Globus pallidus (tissue), 1 donor: Measurements from ENCODE around the gene ARL8B.

Source experiments
- DNase-seq: peaks from one replicate; pipeline ENCODE4 v3.0.0-alpha.2; 2015; ENCODE audit warnings: low spot score

The ARL8B gene

DNA sequence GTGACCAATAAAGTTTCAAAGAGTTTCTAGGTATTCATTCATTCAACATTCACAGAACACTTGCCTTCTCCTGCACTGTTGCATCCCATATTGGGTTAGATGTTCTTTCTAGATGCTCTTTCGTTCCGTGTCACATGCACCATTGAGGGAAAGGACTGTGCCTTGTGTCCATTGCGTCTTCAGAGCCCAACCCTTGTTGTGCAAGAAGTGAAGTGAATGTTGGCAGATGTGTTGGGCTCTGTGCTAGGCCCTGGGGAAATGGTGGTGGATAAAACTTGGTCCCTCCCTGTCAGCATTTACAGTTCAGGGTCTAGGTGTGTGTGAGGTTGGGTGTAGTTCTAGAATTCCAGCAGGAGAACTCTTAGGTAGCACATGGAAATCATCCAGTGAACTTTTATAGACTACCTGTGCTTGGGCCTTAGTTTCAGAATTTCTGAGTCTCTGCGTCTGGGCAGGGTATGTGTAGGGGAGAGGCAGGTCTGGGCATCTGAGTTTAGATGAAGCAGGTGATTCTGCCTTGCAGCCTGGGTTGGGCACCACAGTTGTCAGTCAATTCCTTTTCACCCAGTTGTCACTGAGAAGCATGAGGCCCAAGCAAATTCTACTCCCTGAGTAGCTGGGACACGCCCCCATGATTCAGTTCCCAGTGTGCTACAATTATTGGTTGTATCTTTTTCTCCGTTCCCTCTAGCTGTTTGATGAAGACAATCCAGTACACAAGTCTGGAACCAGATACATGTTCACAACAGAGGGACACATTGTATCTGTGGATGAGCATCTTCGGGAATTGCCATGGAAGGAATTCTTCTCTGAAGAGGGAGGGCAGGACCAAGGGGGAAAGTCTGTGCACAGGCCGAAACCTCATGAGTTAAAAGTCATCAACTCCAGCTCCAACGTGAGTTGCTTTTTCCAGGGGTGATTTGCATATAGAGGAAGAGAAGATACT, 90.8 kb downstream of the ARL8B start:
- DNase-seq: no peak

GRCh38 chr3:5213574-5213966, 91.5 kb downstream of the ARL8B start:
- no peak for DNase-seq

GRCh38 chr3:5214352-5214751, 92.3 kb downstream of the ARL8B start:
- DNase-seq: no peak

DNA sequence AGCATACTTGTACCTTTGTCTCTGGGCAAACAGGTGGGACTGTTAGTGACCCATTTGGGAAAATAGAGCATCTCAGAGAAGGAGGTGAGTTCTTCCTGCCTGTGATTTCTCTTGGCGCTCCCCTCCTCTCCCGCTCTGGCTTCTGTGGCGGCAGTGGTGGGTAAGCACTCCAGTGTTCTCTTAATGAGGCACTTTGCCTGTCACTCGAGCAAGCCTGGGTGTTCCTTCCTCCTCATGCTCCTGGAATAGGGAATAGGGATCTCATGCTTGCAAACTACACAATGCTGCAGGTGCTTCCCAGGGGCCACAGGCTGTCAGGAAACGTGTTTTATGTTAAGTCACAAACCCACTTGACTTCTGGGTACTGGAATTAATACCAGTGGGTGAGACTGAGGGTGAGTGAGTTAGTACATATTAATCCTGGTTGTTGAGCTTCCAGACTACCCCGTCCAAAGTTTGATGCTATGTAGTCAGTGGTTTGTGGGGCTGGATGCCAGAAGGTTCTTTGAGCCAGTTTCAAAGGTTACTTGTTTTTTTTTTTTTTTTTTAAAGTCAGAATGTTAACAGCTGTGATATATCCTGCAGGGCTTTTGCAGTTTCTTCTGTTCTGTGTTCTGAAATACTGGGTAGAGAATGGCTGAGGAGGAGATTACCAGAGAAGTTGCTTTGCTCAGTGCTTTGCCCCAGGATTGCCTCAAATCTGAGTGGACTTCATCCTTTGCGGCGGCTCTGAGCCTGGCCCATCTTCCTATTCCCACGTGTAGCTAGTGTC, 95.9 kb downstream of the ARL8B start:
- no peak for DNase-seq

GRCh38 chr3:5218815-5219214, 96.7 kb downstream of the ARL8B start:
- DNase-seq: no peak

- no peak for DNase-seq
These were observed 97.1 kb downstream of the ARL8B start for GRCh38 chr3:5219216-5219615.

DNA sequence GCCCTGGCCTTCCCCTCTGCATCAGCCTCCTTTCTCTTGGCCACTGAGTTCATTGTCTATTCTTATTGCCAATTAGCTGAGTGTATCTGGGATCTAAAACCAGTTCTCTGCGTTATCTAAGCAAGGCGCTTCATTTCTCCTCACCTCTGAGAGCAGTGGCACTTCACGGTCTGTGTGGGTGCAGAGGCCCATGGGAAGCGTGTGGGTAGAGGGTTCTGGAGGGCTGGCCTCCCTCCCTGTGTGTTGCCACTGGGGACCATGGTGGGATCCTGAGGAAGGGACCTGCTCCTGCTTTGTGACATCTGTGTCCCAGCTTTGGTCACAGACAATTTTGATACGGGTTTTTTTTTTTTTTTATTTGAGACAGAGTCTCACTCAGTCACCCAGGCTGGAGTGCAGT, 98.1 kb downstream of the ARL8B start:
- DNase-seq: no peak

DNA sequence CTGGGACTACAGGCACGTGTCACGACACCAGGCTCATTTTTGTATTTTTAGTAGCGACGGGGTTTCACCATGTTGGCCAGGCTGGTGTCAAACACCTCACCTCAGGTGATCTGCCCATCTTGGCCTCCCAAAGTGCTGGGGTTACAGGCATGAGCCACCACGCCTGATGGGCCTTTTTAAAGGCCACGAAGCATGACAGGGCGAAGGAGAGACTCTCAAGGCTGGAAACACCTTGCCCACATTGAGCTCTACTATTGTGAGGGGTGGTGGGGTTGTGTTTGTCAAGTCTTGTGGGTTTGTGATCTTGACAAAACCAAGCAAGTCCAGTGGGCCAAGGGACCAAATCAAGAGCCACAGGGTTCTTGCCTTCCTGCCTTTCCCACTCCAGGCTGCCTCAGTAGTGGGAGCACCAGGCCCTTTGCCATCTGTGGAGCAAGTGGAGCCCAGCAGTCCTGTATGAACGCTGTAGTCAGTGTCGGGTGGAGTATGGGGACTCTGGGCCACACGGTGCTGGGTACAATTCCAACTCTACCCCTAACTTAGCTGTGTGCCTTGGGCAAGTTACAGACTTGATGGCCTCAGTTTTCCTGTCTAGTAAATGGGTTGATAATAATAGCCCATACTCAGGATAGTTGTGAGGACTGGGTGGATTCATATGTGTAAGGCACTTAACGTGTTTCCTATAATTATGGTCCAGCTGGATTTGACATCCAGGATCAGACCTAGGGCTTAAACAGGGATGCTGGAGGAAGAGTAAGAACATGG, 98.8 kb downstream of the ARL8B start:
- DNase-seq: no peak

- DNase-seq: no peak
These were observed 99.6 kb downstream of the ARL8B start for GRCh38 chr3:5221701-5222100.

- no peak for DNase-seq
These were observed 100.4 kb downstream of the ARL8B start for GRCh38 chr3:5222283-5223005.

DNA sequence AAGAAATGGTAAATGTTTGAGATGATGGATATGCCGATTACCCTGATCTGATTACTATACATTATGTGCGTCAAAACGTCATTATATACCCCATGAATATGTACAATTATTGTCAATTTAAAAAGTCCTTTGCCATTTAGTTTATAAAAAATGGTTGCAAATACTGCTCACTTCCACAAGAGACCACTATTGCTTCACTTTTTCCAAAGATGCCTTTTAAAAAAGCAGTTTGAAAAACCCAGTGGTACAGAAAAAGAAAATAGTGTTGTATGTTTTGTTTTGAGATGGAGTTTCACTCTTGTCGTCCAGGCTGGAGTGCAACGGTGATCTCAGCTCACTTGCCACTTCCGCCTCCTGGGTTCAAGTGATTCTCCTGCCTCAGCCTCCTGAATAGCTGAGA, 104.7 kb downstream of the ARL8B start:
- DNase-seq: peak; percentile 8

- no peak for DNase-seq
These were observed 105.7 kb downstream of the ARL8B start for GRCh38 chr3:5227812-5228211.

DNA sequence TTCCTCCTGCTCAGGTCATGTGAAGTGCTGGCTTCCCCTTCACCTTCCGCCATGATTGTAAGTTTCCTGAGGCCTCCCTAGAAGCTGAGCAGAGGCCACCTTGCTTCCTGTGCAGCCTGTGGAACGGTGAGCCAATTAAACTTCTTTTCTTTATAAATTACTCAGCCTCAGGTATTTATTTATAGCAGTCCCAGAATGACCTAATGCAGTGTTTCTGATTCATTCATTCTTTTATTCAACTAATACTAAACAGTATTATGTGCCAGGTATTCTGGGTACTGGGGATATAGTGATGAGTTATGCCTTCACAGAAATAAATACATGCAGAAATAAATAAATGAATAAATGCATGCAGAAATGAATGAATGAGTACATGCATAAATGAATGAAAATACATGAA, 107.3 kb downstream of the ARL8B start:
- no peak for DNase-seq
